ENCODE results near the gene OR2B2.
"Not testable (repeated sequence)": the region's sequence is repeated elsewhere in the genome, so short reads cannot be mapped to it uniquely, and the experiment has no call there.

The OR2B2 gene

DNA sequence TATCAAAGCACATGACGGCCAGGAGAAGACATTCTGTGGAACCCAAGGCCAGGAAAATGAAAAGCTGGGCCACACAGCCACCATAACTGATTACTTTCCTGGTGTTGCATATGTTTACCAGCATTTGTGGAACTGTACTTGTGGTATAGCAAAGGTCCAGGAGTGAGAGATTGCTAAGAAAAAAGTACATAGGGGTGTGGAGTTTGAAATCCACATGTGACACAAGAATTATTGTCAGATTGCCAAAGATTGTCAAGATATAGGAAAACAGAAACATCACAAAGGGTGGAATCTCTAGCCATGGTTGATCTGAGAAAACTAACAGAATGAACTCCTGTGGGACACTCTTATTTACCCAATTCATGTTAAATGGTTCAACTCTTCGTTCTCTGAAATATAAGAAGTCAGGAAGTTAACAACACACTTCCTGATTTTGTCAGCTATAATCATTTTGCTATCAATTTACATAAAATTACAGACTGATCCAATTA lies at the start of gene OR2B2:
OR2B2 (minus strand) TSS at position 441 of the 491 bp plus-strand sequence; CDS start at position 364, 77 bp downstream.
- Histone ChIP-seq H3K4me1 (ENCODE audit: insufficient read depth, low read length) (no peaks in the 10 kb centered on the region), H3K9ac (ENCODE audit: low read depth, low read length) (no peak within 1 kb of the TSS), H3K9me3 (ENCODE audit: insufficient read depth, low read depth, low read length) (no peaks in the 10 kb centered on the region), H3K4me3 (ENCODE audit: low read length) (no peak within 1 kb of the TSS), H3K27me3 (ENCODE audit: insufficient read depth, low read length) (no peaks in the 10 kb centered on the region), H3K36me3 (ENCODE audit: insufficient read depth, low read depth, low read length) (no peaks in the 10 kb centered on the region), H3K27ac (ENCODE audit: low read length) (no peak within 1 kb of the TSS)

DNA sequence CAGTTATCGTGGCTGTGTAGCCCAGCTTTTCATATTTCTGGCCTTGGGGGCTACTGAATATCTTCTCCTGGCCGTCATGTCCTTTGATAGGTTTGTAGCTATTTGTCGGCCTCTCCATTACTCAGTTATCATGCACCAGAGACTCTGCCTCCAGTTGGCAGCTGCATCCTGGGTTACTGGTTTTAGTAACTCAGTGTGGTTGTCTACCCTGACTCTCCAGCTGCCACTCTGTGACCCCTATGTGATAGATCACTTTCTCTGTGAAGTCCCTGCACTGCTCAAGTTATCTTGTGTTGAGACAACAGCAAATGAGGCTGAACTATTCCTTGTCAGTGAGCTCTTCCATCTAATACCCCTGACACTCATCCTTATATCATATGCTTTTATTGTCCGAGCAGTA lies 45.3 kb upstream of the OR2B2 start:
- H3K27me3 ChIP-seq (ENCODE audit: insufficient read depth, low read length), result no peaks in the 10 kb centered on the region
- peaks cover 5% of the 10 kb centered on the region; the same call in 1 of the 2 replicates for H3K4me1 ChIP-seq (ENCODE audit: insufficient read depth, low read length)
- no peak overlapping the region for H3K4me3 ChIP-seq (ENCODE audit: low read length)
- H3K27ac ChIP-seq (ENCODE audit: low read length), result no peak overlapping the region
- H3K9ac ChIP-seq (ENCODE audit: low read depth, low read length), result no peak overlapping the region
- H3K36me3 ChIP-seq (ENCODE audit: insufficient read depth, low read depth, low read length), result no peaks in the 10 kb centered on the region
- no peaks in the 10 kb centered on the region for H3K9me3 ChIP-seq (ENCODE audit: insufficient read depth, low read depth, low read length)

DNA sequence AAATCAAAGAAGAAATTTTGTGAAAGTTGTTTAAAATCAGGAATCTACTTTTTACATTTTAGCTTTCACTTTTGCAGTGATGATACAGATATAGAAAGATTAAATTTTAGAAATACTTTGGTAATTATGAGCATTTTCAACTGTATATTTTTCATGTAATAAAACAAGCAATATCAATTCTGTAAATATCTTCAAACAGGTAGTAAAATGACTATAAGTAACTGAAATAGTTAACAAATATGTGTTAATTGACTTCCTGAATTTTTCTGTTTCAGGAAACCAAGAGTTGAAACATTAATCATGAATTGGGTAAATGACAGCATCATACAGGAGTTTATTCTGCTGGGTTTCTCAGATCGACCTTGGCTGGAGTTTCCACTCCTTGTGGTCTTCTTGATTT lies 44.7 kb upstream of the OR2B2 start, which contains the start of gene OR2B6:
OR2B6 (plus strand) TSS at position 301 of the 400 bp plus-strand sequence; CDS start at position 301, 0 bp downstream.
- Histone ChIP-seq H3K27ac (ENCODE audit: low read length) (no peak within 1 kb of the TSS), H3K9me3 (ENCODE audit: insufficient read depth, low read depth, low read length) (no peaks in the 10 kb centered on the region)

DNA sequence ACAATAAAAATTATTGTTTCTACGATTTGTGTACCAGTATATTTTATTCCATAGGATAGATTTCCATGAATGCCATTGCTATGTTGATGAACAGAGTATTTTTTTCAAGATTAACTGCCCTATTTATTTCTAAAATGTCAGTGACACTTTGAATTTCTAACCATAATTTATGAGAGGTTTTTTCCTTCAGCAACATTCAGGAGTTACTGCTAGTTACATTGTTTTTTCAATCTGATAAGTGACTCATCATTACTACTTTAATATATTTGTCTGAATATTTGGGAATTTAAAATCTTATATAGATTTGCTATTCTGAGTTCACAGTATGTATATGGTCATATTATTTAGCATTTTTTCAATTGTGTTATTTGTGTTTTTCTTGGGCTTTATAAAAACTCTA lies 38.8 kb upstream of the OR2B2 start:
- Histone ChIP-seq H3K4me3 (ENCODE audit: low read length) (no peak overlapping the region), H3K4me1 (ENCODE audit: insufficient read depth, low read length) (no peaks in the 10 kb centered on the region), H3K9me3 (ENCODE audit: insufficient read depth, low read depth, low read length) (no peaks in the 10 kb centered on the region; the same call in 1 of the 2 replicates), H3K36me3 (ENCODE audit: insufficient read depth, low read depth, low read length) (no peaks in the 10 kb centered on the region), H3K27me3 (ENCODE audit: insufficient read depth, low read length) (no peaks in the 10 kb centered on the region), H3K9ac (ENCODE audit: low read depth, low read length) (no peak overlapping the region), H3K27ac (ENCODE audit: low read length) (no peak overlapping the region)

More for the DNA sequence above, 44.7 kb upstream of the OR2B2 start, which contains the start of gene OR2B6:
- H3K9ac ChIP-seq (ENCODE audit: low read depth, low read length), result no peak within 1 kb of the TSS
- no peaks in the 10 kb centered on the region for H3K36me3 ChIP-seq (ENCODE audit: insufficient read depth, low read depth, low read length)
- no peaks in the 10 kb centered on the region for H3K27me3 ChIP-seq (ENCODE audit: insufficient read depth, low read length)
- H3K4me1 ChIP-seq (ENCODE audit: insufficient read depth, low read length), result peaks cover 5% of the 10 kb centered on the region; the same call in 1 of the 2 replicates
- no peak within 1 kb of the TSS for H3K4me3 ChIP-seq (ENCODE audit: low read length)

DNA sequence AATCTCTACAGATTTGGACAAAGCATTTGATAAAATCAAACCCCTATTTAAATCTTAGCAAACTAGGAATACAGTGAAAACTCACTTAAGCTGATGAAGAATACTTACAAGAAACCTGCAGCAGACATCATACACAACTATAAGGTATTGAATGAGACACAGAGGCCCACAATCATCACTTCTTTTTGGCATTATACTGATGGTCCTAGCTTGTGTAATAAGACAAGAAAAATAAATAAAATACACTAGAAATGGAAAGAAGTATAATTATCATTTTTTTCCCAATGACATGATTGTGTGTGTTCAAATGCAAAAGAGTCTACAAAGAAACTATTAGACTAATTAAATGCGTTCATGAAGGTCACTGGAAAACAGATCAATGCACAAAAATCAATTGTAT lies 36.0 kb upstream of the OR2B2 start:
- Histone ChIP-seq H3K27me3 (ENCODE audit: insufficient read depth, low read length) (no peaks in the 10 kb centered on the region), H3K9me3 (ENCODE audit: insufficient read depth, low read depth, low read length) (no peaks in the 10 kb centered on the region; the same call in 1 of the 2 replicates), H3K27ac (ENCODE audit: low read length) (no peak overlapping the region), H3K9ac (ENCODE audit: low read depth, low read length) (no peak overlapping the region), H3K4me1 (ENCODE audit: insufficient read depth, low read length) (no peaks in the 10 kb centered on the region), H3K36me3 (ENCODE audit: insufficient read depth, low read depth, low read length) (no peaks in the 10 kb centered on the region), H3K4me3 (ENCODE audit: low read length) (no peak overlapping the region)

DNA sequence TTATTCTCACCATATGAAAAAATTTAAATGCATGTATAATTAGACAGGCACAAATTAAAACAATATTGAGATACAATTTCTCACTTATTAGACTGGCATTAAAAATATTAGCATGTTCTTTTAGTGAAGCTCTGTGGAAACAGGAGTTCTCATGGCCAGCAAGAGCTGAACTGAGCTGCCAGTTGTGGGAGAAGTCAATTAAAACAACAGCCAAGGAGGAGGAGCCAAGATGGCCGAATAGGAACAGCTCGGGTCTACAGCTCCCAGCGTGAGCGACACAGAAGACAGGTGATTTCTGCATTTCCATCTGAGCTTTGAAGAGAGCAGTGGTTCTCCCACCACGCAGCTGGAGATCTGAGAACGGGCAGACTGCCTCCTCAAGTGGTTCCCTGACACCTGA lies 30.9 kb upstream of the OR2B2 start:
- H3K27ac ChIP-seq (ENCODE audit: low read length); H3K27me3 ChIP-seq (ENCODE audit: insufficient read depth, low read length); H3K4me3 ChIP-seq (ENCODE audit: low read length); H3K4me1 ChIP-seq (ENCODE audit: insufficient read depth, low read length); H3K9me3 ChIP-seq (ENCODE audit: insufficient read depth, low read depth, low read length); H3K9ac ChIP-seq (ENCODE audit: low read depth, low read length); H3K36me3 ChIP-seq (ENCODE audit: insufficient read depth, low read depth, low read length): not testable (repeated sequence)

DNA sequence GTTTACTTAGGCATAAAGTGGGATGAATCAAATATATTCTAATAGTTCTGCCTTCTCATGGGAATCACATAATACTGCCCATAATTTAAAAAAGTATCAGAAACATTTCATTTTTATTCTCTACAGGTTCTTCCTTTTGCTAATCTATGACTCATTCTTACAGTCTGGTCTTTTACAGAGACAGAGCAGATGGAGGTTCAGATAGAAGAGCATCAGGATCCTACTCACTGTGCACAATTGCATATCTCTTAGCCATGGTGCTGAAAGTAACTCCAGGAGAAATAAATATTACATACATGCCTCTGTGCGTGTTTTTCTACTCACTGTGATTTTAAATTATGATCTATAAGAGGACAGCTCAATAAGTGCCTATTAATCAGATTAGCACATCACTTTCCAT lies 28.6 kb upstream of the OR2B2 start:
- no peaks in the 10 kb centered on the region for H3K36me3 ChIP-seq (ENCODE audit: insufficient read depth, low read depth, low read length)
- no peaks in the 10 kb centered on the region for H3K4me1 ChIP-seq (ENCODE audit: insufficient read depth, low read length)
- no peaks in the 10 kb centered on the region for H3K9me3 ChIP-seq (ENCODE audit: insufficient read depth, low read depth, low read length)
- no peaks in the 10 kb centered on the region; the same call in 1 of the 2 replicates for H3K27me3 ChIP-seq (ENCODE audit: insufficient read depth, low read length)
- H3K4me3 ChIP-seq (ENCODE audit: low read length), result no peak overlapping the region
- H3K27ac ChIP-seq (ENCODE audit: low read length), result no peak overlapping the region
- H3K9ac ChIP-seq (ENCODE audit: low read depth, low read length), result no peak overlapping the region

DNA sequence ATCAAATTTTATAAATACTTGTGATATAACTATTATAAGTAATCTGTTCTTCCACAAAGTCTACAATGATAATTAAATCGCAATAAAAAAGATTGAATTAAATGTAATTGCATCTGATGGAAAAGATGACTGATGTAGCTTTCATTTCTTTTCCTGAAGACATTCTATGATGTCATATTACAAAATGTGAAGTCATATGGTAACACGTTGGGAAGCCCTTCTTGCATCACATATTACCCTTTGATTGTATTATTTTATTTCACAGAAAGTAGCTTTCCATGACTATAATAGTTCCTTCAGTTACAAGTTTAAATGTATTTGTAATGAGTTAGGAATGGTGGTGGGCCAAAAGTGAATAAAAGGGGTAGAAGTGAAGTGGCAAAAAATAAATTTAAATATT lies 19.0 kb upstream of the OR2B2 start:
- no peaks in the 10 kb centered on the region for H3K4me1 ChIP-seq (ENCODE audit: insufficient read depth, low read length)
- no peak overlapping the region for H3K9ac ChIP-seq (ENCODE audit: low read depth, low read length)
- peaks cover 3% of the 10 kb centered on the region; the same call in 1 of the 2 replicates for H3K9me3 ChIP-seq (ENCODE audit: insufficient read depth, low read depth, low read length)
- H3K27me3 ChIP-seq (ENCODE audit: insufficient read depth, low read length), result no peaks in the 10 kb centered on the region
- no peak overlapping the region for H3K4me3 ChIP-seq (ENCODE audit: low read length)
- H3K27ac ChIP-seq (ENCODE audit: low read length), result no peak overlapping the region
- H3K36me3 ChIP-seq (ENCODE audit: insufficient read depth, low read depth, low read length), result no peaks in the 10 kb centered on the region

DNA sequence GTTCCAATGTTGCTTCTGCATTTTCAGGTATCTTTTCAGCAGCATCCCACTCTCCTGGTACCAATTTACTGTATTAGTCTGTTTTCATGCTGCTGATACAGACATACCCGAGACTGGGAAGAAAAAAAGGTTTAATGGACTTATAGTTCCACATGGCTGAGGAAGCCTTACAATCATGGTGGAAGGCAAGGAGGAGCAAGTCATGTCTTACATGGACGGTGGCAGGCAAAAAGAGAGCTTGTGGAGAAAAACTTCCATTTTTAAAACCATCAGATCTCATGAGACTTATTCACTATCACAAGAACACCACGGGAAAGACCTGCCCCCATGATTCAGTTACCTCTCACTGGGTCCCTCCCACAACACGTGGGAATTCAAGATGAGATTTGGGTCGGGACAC lies 17.7 kb upstream of the OR2B2 start:
- not testable (repeated sequence) for H3K27ac ChIP-seq (ENCODE audit: low read length); H3K4me1 ChIP-seq (ENCODE audit: insufficient read depth, low read length); H3K9ac ChIP-seq (ENCODE audit: low read depth, low read length); H3K27me3 ChIP-seq (ENCODE audit: insufficient read depth, low read length); H3K9me3 ChIP-seq (ENCODE audit: insufficient read depth, low read depth, low read length); H3K4me3 ChIP-seq (ENCODE audit: low read length); H3K36me3 ChIP-seq (ENCODE audit: insufficient read depth, low read depth, low read length)

DNA sequence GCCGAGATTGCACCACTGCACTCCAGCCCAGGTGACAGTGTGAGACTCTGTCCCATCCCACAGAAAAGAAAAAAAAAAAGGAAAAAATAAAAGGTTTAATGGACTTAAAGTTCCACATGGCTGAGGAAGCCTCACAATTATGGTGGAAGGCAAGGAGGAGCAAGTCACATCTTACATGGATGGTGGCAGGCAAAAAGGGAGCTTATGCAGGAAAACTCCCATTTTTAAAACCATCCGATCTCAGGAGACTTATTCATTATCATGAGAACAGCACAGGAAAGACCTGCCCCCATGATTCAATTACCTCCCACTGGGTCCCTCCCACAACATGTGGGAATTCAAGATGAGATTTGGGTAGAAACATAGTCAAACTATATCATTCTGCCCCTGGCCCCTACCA lies 15.8 kb upstream of the OR2B2 start:
- H3K4me1 ChIP-seq (ENCODE audit: insufficient read depth, low read length); H3K27me3 ChIP-seq (ENCODE audit: insufficient read depth, low read length); H3K9me3 ChIP-seq (ENCODE audit: insufficient read depth, low read depth, low read length); H3K4me3 ChIP-seq (ENCODE audit: low read length); H3K36me3 ChIP-seq (ENCODE audit: insufficient read depth, low read depth, low read length); H3K27ac ChIP-seq (ENCODE audit: low read length); H3K9ac ChIP-seq (ENCODE audit: low read depth, low read length): not testable (repeated sequence)

DNA sequence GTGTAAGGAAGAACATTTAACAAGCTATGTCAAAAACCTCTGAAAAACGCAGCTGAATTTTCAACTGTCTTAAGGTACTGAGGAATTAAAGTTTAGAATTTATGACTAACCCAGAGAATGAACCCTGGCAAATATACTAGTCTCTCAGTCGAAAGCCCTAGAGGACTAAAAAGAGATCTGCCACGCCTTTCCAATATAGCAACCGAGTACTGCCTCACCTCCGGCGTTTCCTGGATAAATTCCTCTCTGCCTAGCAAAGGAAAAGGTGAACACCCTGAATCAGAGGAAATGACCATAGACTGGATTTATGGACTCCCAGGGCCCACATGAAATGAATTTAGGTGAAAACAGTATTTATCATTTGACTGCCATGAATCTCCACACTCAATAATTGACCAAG lies 12.0 kb upstream of the OR2B2 start:
- H3K36me3 ChIP-seq (ENCODE audit: insufficient read depth, low read depth, low read length), result no peaks in the 10 kb centered on the region
- peaks cover 3% of the 10 kb centered on the region; the same call in 1 of the 2 replicates for H3K9me3 ChIP-seq (ENCODE audit: insufficient read depth, low read depth, low read length)
- no peaks in the 10 kb centered on the region for H3K27me3 ChIP-seq (ENCODE audit: insufficient read depth, low read length)
- no peak overlapping the region for H3K4me3 ChIP-seq (ENCODE audit: low read length)
- no peaks in the 10 kb centered on the region for H3K4me1 ChIP-seq (ENCODE audit: insufficient read depth, low read length)
- H3K27ac ChIP-seq (ENCODE audit: low read length), result no peak overlapping the region
- no peak overlapping the region for H3K9ac ChIP-seq (ENCODE audit: low read depth, low read length)

DNA sequence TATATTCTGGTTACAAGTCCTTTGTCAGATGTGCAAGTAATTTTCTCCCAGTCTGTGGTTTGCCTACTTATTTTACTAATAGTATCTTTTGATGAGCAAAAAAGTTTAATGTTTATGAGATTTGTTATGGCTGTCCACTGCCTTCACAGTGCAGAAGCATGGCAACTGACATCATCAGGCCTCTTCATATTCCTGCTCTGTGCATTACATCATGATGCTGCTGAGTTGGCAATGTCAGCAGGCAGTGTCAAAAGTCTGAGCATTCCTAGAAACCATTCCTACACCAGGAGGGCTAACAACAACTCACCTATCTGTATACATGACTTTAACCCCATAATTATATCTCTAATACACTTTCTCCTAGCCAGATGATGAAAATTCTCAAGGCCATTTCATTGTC lies 10.8 kb upstream of the OR2B2 start:
- Histone ChIP-seq H3K9me3 (ENCODE audit: insufficient read depth, low read depth, low read length) (no peaks in the 10 kb centered on the region), H3K4me3 (ENCODE audit: low read length) (no peak overlapping the region), H3K9ac (ENCODE audit: low read depth, low read length) (no peak overlapping the region), H3K4me1 (ENCODE audit: insufficient read depth, low read length) (no peaks in the 10 kb centered on the region), H3K27ac (ENCODE audit: low read length) (no peak overlapping the region), H3K36me3 (ENCODE audit: insufficient read depth, low read depth, low read length) (no peaks in the 10 kb centered on the region), H3K27me3 (ENCODE audit: insufficient read depth, low read length) (no peaks in the 10 kb centered on the region)
